Esophagus mucosa (tissue), 1 donor: ENCODE measurements around the gene SNRPF. TPM values are rescaled to one million over a fixed set of nuclear protein-coding genes. Genes with fewer than 3 reads are reported as not detected.

Experiments used
- ATAC-seq: fragments of 200-7000 bp; cut with Tn5 transposase; one replicate; pipeline ENCODE4 v1.9.1; 2020
- total RNA-seq: library from RNA; stranded (reverse); gene quantifications from one replicate; pipeline ENCODE4 v1.2.4, GENCODE V29; 2023
- donor health status: DM: yes; HTN: yes; CAD: no.

The SNRPF gene
- total RNA-seq, 1 donor from 2014 or later = 33.6 TPM

- no peak for ATAC-seq
Observed at GRCh38 chr12:95859947-95860850, 1.4 kb downstream of the SNRPF start.

GRCh38 chr12:95862038-95862437, 3.3 kb downstream of the SNRPF start:
- ATAC-seq = no peak

- ATAC-seq = no peak
Observed at GRCh38 chr12:95863337-95863736, 4.6 kb downstream of the SNRPF start.

- no peak for ATAC-seq
Observed at GRCh38 chr12:95870897-95871296, 12.1 kb downstream of the SNRPF start.

- ATAC-seq = no peak
Observed at GRCh38 chr12:95874452-95874851, 15.7 kb downstream of the SNRPF start.

- ATAC-seq = no peak
Observed at GRCh38 chr12:95877622-95878021, 18.9 kb downstream of the SNRPF start.

GRCh38 chr12:95880895-95881294, 22.1 kb downstream of the SNRPF start:
- ATAC-seq = no peak

GRCh38 chr12:95881331-95881955, 22.7 kb downstream of the SNRPF start:
- ATAC-seq = no peak

GRCh38 chr12:95882080-95882479, 23.3 kb downstream of the SNRPF start:
- no peak for ATAC-seq

GRCh38 chr12:95882873-95883272, 24.1 kb downstream of the SNRPF start:
- no peak for ATAC-seq

GRCh38 chr12:95884998-95885397, 26.2 kb downstream of the SNRPF start:
- ATAC-seq = no peak

GRCh38 chr12:95887311-95887710, 28.6 kb downstream of the SNRPF start:
- ATAC-seq = no peak

- ATAC-seq = no peak
Observed at GRCh38 chr12:95890958-95891357, 32.2 kb downstream of the SNRPF start.

GRCh38 chr12:95896846-95897245, 38.1 kb downstream of the SNRPF start:
- ATAC-seq = no peak

GRCh38 chr12:95898081-95898480, 39.3 kb downstream of the SNRPF start:
- no peak for ATAC-seq

- ATAC-seq = no peak
Observed at GRCh38 chr12:95908573-95908972, 49.8 kb downstream of the SNRPF start.

GRCh38 chr12:95909871-95910270, 51.1 kb downstream of the SNRPF start:
- ATAC-seq = no peak

Other genes starting within 250 kb of the SNRPF start
- gene NTN4, start 68.2 kb upstream of the SNRPF start, total RNA-seq = 5.5 TPM
- not detected for gene CCDC38, start 83.7 kb downstream of the SNRPF start, total RNA-seq
- 0.44 TPM for gene AMDHD1, start 84.4 kb downstream of the SNRPF start, total RNA-seq
- gene HAL, start 137.4 kb downstream of the SNRPF start, total RNA-seq = 0.28 TPM
- 137 TPM for gene LTA4H, start 176.6 kb downstream of the SNRPF start, total RNA-seq